Astrocyte (in vitro differentiated cells and primary cell): ENCODE data around the gene AKAP13.

Experiments
- CTCF ChIP-seq: IDR thresholded peaks from 2 replicates; pipeline ENCODE4 v1.5.1; 2011; ENCODE audit warnings: low read depth, mild to moderate bottlenecking, inconsistent platforms, low read length, moderate library complexity; ENCODE audit not compliant: insufficient read depth
- EZH2 ChIP-seq: IDR thresholded peaks from 2 replicates; pipeline ENCODE4 v1.6.1; 2012; ENCODE audit warnings: mild to moderate bottlenecking, low read length, inconsistent platforms; ENCODE audit not compliant: insufficient read depth

- TF ChIP-seq CTCF (no peak), EZH2 (no peak)
Observed at GRCh38 chr15:85603160-85603559, 222.8 kb downstream of the AKAP13 start.
